A549 (cell line): ENCODE results near the gene CFAP61. TPM values are rescaled to one million over a fixed set of nuclear protein-coding genes. Genes with fewer than 3 reads are reported as not detected.

ENCODE experiments used
- ATAC-seq, 2 experiments: fragments of 200-7000 bp in 1 of 2; fragments of >200 bp in 1 of 2; cut with Nextera tagmentation in 1 of 2; cut with Tn5 transposase in 1 of 2; 3 replicates each; pipeline versions ENCODE4 v1.8.0 to v1.9.1; 2018 to 2020; ENCODE audit warnings: mild to moderate bottlenecking in 1 of 2, moderate library complexity in 1 of 2
- CTCF ChIA-PET: fragments of 300-600 bp; sonication (Branson Sonifier 250); formaldehyde crosslinking; extraction: SDS; loops from one replicate; lab custom pipeline; 2021; ENCODE audit warnings: antibody characterized with exemption, inconsistent platforms; lab: Yijun Ruan, JAX
- POLR2A ChIA-PET: fragments of 350-600 bp; formaldehyde crosslinking; extraction: SDS; loops from one replicate; lab custom pipeline; 2021; ENCODE audit warnings: antibody characterized with exemption, inconsistent platforms; lab: Yijun Ruan, JAX
- DNase-seq, 2 experiments: peaks; one replicate each; pipeline versions ENCODE4 v3.0.0 to v3.0.0-alpha.2; 2011 to 2016; ENCODE audit warnings: low read depth in 1 of 2, low spot score in 1 of 2
- FAIRE-seq: peaks from 2 replicates; lab custom pipeline; 2011; peaks lifted over from hg19 to GRCh38; lab: Jason Lieb, UNC
- H3K27ac ChIP-seq, 2 experiments: fragments of >200 bp; sonication (Bioruptor Twin); formaldehyde crosslinking; 3 replicates each; pipeline ENCODE4 v1.5.1; 2016 to 2017
- H3K4me1 ChIP-seq: fragments of >200 bp; sonication (Bioruptor Twin); formaldehyde crosslinking; 3 replicates; pipeline ENCODE4 v1.6.1; 2016
- H3K4me2 ChIP-seq: fragments of >200 bp; sonication (Bioruptor Twin); formaldehyde crosslinking; 3 replicates; pipeline ENCODE4 v1.6.1; 2016
- H3K4me3 ChIP-seq: fragments of >200 bp; sonication (Bioruptor Twin); formaldehyde crosslinking; 3 replicates; pipeline ENCODE4 v1.5.1; 2016
- H3K9me3 ChIP-seq: fragments of >200 bp; sonication (Bioruptor Twin); formaldehyde crosslinking; 3 replicates; pipeline ENCODE4 v1.6.1; 2016
- BHLHE40 ChIP-seq: IDR thresholded peaks from 2 replicates; pipeline ENCODE4 v1.6.1; 2012; ENCODE audit warnings: low read depth, low read length, inconsistent platforms
- CBX8 ChIP-seq: fragments of 200-600 bp; sonication (generic); IDR thresholded peaks from 2 replicates; pipeline ENCODE4 v1.6.1; 2016
- EHF ChIP-seq: fragments of 250-450 bp; sonication (Bioruptor Pico); IDR thresholded peaks from 2 replicates; pipeline ENCODE4 v1.5.0; 2020; ENCODE audit warnings: mild to moderate bottlenecking
- FOSB ChIP-seq: fragments of 250-450 bp; sonication (Bioruptor Pico); IDR thresholded peaks from 2 replicates; pipeline ENCODE4 v1.5.0; 2020; ENCODE audit warnings: mild to moderate bottlenecking, moderate library complexity
- FOSL2 ChIP-seq, 2 experiments: fragments of 450-650 bp in 1 of 2; fragments of >200 bp in 1 of 2; sonication (Bioruptor Twin) in 1 of 2; formaldehyde crosslinking; IDR thresholded peaks; 2 replicates each; pipeline versions ENCODE4 v1.5.0 to v1.6.1; 2016 to 2020; ENCODE audit warnings: mild to moderate bottlenecking in 1 of 2, moderate library complexity in 1 of 2
- FOXS1 ChIP-seq: fragments of 250-450 bp; sonication (Bioruptor Pico); IDR thresholded peaks from 2 replicates; pipeline ENCODE4 v1.5.0; 2020; ENCODE audit warnings: mild to moderate bottlenecking, moderate library complexity
- HOXB13 ChIP-seq: fragments of 250-450 bp; sonication (Bioruptor Pico); IDR thresholded peaks from 2 replicates; pipeline ENCODE4 v1.5.0; 2020; ENCODE audit warnings: low read depth, mild to moderate bottlenecking, moderate library complexity
- HOXB5 ChIP-seq: fragments of 250-450 bp; sonication (Bioruptor Pico); IDR thresholded peaks from 2 replicates; pipeline ENCODE4 v1.5.0; 2020; ENCODE audit warnings: mild to moderate bottlenecking, moderate library complexity
- MAFK ChIP-seq: fragments of 450-650 bp; IDR thresholded peaks from 2 replicates; pipeline ENCODE4 v1.6.1; 2014; ENCODE audit not compliant: partially characterized antibody
- MAZ ChIP-seq: fragments of 150-350 bp; IDR thresholded peaks from 2 replicates; pipeline ENCODE4 v1.6.1; 2014; ENCODE audit warnings: antibody characterized with exemption, low read depth, low read length, borderline replicate concordance
- MYC ChIP-seq: IDR thresholded peaks from 2 replicates; pipeline ENCODE4 v1.6.1; 2012; ENCODE audit warnings: mild to moderate bottlenecking, inconsistent platforms, low read length, improper control_type of control experiment, borderline replicate concordance
- NFE2L2 ChIP-seq: fragments of 150-350 bp; conservative IDR thresholded peaks from 2 replicates; pipeline ENCODE4 v1.6.1; 2014; ENCODE audit warnings: low read length
- NR3C1 ChIP-seq: fragments of >200 bp; sonication (Bioruptor Twin); formaldehyde crosslinking; IDR thresholded peaks from 3 replicates; pipeline ENCODE4 v1.6.1; 2017
- PHF8 ChIP-seq: fragments of 200-600 bp; sonication (generic); IDR thresholded peaks from 2 replicates; pipeline ENCODE4 v1.6.1; 2016; ENCODE audit warnings: low read depth, mild to moderate bottlenecking, antibody characterized with exemption, moderate library complexity, borderline replicate concordance
- POLR2AphosphoS2 ChIP-seq: conservative IDR thresholded peaks from 2 replicates; pipeline ENCODE4 v1.6.1; 2012; ENCODE audit warnings: low read length, improper control_type of control experiment, inconsistent platforms
- RCOR1 ChIP-seq: fragments of 150-350 bp; IDR thresholded peaks from 2 replicates; pipeline ENCODE4 v1.6.1; 2014; ENCODE audit warnings: antibody characterized with exemption, low read length, low read depth
- RNF2 ChIP-seq: fragments of 200-600 bp; sonication (generic); IDR thresholded peaks from 2 replicates; pipeline ENCODE4 v1.6.1; 2016; ENCODE audit warnings: low read depth, mild to moderate bottlenecking, antibody characterized with exemption, moderate library complexity, borderline replicate concordance
- SMC3 ChIP-seq: fragments of >200 bp; sonication (Bioruptor Twin); formaldehyde crosslinking; IDR thresholded peaks from 3 replicates; pipeline ENCODE4 v1.6.1; 2018; ENCODE audit warnings: inconsistent platforms
- SREBF2 ChIP-seq: fragments of 450-650 bp; IDR thresholded peaks from 2 replicates; pipeline ENCODE4 v1.6.1; 2014; ENCODE audit warnings: mild to moderate bottlenecking, moderate library complexity
- TP53 ChIP-seq: fragments of 250-450 bp; sonication (Bioruptor Pico); IDR thresholded peaks from 2 replicates; pipeline ENCODE4 v1.5.0; 2021; ENCODE audit warnings: mild to moderate bottlenecking, moderate library complexity
- ZNF302 ChIP-seq: fragments of 250-450 bp; sonication (Bioruptor Pico); IDR thresholded peaks from 2 replicates; pipeline ENCODE4 v1.9.0; 2021; ENCODE audit warnings: inconsistent platforms, mild to moderate bottlenecking, moderate library complexity
- ZSCAN20 ChIP-seq: fragments of 250-450 bp; sonication (Bioruptor Pico); IDR thresholded peaks from 2 replicates; pipeline ENCODE4 v1.8.0; 2022; ENCODE audit warnings: mild to moderate bottlenecking, moderate library complexity
- WGBS: methylation state at CpG from one replicate; pipeline ENCODE4 v1.1.6; 2017; ENCODE audit errors: missing lambda C conversion rate; 5-methylcytosine and 5-hydroxymethylcytosine counted together
- polyA plus RNA-seq, 4 experiments: library from polyadenylated mRNA; depleted of rRNA in 3 of 4; stranded (reverse); fragments of >200 nt; fragmentation: RNase III in 1 of 4; extraction: RNeasy Plus Mini Kit Qiagen cat#74134 plus additional on column Dnase treatment in 1 of 4; gene quantifications; 2 replicates in 3 of 4; 3 replicates in 1 of 4; pipeline ENCODE4 v1.2.3, GENCODE V29; 2011 to 2017
- TF ChIP-seq, protein P1 (sequence below): fragments of 150-350 bp; IDR thresholded peaks from 2 replicates; pipeline ENCODE4 v1.6.1; 2014; ENCODE audit warnings: low read depth, mild to moderate bottlenecking, low read length
- TF ChIP-seq, protein P2 (sequence below): fragments of >200 bp; sonication (Bioruptor Twin); formaldehyde crosslinking; IDR thresholded peaks from 2 replicates; pipeline ENCODE4 v1.6.1; 2016
- TF ChIP-seq, protein P3 (sequence below): IDR thresholded peaks from 2 replicates; pipeline ENCODE4 v1.6.1; 2012
- TF ChIP-seq, protein P4 (sequence below): fragments of 250-450 bp; sonication (Bioruptor Pico); IDR thresholded peaks from 2 replicates; pipeline ENCODE4 v1.5.0; 2021; ENCODE audit warnings: mild to moderate bottlenecking, moderate library complexity, borderline replicate concordance
- TF ChIP-seq, protein P5 (sequence below): fragments of >200 bp; sonication (Bioruptor Twin); formaldehyde crosslinking; IDR thresholded peaks from 3 replicates; pipeline ENCODE4 v1.6.1; 2016
- TF ChIP-seq, protein P6 (sequence below): fragments of 200-600 bp; sonication (generic); IDR thresholded peaks from 2 replicates; pipeline ENCODE4 v1.6.1; 2016; ENCODE audit warnings: antibody characterized with exemption, mild to moderate bottlenecking, moderate library complexity

CFAP61 gene
- polyA plus RNA-seq, 2 of the 4 experiments (the other 2 are of a cell fraction) = 0.39 to 0.70 TPM

DNA sequence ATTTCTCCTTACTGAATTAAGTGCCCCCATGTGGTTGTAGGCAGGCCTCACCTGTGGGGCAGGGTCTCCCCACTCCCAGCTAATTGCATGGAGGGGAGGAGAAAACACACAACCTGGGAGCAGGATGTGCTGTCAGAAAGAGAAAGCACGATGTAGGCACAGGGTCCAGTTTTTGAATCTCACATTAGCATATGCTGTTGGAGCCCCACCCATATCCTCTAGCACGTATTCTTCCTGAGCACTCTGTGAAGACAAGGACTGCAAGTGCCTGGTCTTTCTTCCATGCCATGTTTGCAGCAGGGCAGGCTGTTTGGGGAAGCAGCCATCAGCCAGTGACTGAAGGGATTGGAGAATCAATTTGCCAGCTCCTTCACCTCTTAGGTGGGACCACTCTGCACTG is 108.2 kb downstream of the CFAP61 start:
- CTCF ChIA-PET = no interaction called here
- no peak overlapping the region for H3K4me2 ChIP-seq
- H3K4me3 ChIP-seq = no peak overlapping the region
- POLR2A ChIA-PET = no interaction called here
- 0% methylated on average over 2 of the region's 2 CpGs for WGBS
- DNase-seq = no peak
- H3K27ac ChIP-seq = no peak overlapping the region
- ATAC-seq = no peak
- H3K4me1 ChIP-seq = no peaks in the 10 kb centered on the region
- TF ChIP-seq, protein P1, sequence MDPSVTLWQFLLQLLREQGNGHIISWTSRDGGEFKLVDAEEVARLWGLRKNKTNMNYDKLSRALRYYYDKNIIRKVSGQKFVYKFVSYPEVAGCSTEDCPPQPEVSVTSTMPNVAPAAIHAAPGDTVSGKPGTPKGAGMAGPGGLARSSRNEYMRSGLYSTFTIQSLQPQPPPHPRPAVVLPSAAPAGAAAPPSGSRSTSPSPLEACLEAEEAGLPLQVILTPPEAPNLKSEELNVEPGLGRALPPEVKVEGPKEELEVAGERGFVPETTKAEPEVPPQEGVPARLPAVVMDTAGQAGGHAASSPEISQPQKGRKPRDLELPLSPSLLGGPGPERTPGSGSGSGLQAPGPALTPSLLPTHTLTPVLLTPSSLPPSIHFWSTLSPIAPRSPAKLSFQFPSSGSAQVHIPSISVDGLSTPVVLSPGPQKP = no peak
- no peak for TF ChIP-seq PHF8
- TF ChIP-seq, protein P2, sequence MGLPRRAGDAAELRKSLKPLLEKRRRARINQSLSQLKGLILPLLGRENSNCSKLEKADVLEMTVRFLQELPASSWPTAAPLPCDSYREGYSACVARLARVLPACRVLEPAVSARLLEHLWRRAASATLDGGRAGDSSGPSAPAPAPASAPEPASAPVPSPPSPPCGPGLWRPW = no peak
- TF ChIP-seq HOXB5 = no peak
- no peak for TF ChIP-seq ZSCAN20 (CRISPR knock-in tag)
- TF ChIP-seq MAZ = no peak
- H3K9me3 ChIP-seq = no peaks in the 10 kb centered on the region
- no peak for FAIRE-seq

DNA sequence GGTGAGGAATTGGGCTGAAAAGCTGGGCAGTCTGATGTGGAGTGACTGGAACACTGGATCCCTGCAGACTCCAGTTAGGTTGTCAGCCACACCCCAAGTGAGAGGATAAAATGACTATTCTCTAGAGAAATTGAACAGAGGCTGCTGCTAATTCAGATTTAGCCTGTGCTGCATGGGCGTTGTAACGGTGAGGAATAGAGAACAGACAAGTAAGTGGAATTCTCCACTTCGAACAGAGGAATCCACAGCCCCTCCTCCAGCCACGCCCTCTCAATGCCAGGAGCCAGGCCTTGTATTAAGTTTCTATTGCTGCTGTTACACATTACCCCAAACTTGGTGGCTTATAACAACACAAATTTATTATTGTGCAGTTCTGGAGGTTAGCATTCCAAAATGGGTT is 109.3 kb downstream of the CFAP61 start:
- CTCF ChIA-PET = no interaction called here

DNA sequence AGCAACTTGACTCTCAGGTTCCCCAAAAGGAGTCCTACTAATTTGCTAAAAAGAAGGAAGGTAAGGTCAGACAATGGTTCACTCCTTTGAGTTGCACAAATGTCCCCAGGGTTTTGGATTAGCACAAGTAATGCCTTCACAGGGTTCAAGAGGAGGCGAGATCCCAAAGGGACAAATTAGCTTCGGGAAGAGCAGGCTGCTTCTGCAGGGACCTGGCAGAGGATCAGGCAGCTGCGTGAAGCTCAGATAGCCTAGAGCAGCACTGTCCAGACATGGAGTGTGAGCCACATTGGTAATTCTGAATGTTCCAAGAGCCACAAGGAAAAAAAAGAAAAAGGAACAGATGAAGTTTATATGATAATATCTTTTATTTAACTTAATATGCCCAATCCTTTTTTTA is 115.4 kb downstream of the CFAP61 start:
- Histone ChIP-seq H3K4me1 (no peaks in the 10 kb centered on the region), H3K9me3 (peaks cover 10% of the 10 kb centered on the region; the same call in 2 of the 3 replicates), H3K4me3 (no peak overlapping the region), H3K27ac (no peak overlapping the region), H3K4me2 (no peak overlapping the region)
- no peak for ATAC-seq
- POLR2A ChIA-PET = no interaction called here
- DNase-seq = no peak
- 24% methylated on average over 3 of the region's 3 CpGs for WGBS
- no peak for FAIRE-seq
- CTCF ChIA-PET = interaction anchor here (0.9 kb wide), 1 partner anchor 10 kb away, joined by 3 read pairs; no protein-coding TSS in a partner anchor
- TF ChIP-seq NR3C1 (no peak), FOSB (no peak), ZNF302 (CRISPR knock-in tag) (no peak), HOXB5 (no peak), SREBF2 (no peak), POLR2AphosphoS2 (no peak), RNF2 (no peak), FOXS1 (CRISPR knock-in tag) (no peak), CBX8 (no peak), EHF (CRISPR knock-in tag) (no peak), MAFK (no peak)
- TF ChIP-seq, protein P3, sequence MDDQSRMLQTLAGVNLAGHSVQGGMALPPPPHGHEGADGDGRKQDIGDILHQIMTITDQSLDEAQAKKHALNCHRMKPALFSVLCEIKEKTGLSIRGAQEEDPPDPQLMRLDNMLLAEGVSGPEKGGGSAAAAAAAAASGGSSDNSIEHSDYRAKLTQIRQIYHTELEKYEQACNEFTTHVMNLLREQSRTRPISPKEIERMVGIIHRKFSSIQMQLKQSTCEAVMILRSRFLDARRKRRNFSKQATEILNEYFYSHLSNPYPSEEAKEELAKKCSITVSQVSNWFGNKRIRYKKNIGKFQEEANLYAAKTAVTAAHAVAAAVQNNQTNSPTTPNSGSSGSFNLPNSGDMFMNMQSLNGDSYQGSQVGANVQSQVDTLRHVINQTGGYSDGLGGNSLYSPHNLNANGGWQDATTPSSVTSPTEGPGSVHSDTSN = no peak
- TF ChIP-seq, protein P4, sequence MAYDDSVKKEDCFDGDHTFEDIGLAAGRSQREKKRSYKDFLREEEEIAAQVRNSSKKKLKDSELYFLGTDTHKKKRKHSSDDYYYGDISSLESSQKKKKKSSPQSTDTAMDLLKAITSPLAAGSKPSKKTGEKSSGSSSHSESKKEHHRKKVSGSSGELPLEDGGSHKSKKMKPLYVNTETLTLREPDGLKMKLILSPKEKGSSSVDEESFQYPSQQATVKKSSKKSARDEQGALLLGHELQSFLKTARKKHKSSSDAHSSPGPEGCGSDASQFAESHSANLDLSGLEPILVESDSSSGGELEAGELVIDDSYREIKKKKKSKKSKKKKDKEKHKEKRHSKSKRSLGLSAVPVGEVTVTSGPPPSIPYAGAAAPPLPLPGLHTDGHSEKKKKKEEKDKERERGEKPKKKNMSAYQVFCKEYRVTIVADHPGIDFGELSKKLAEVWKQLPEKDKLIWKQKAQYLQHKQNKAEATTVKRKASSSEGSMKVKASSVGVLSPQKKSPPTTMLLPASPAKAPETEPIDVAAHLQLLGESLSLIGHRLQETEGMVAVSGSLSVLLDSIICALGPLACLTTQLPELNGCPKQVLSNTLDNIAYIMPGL = no peak
- TF ChIP-seq, protein P5, sequence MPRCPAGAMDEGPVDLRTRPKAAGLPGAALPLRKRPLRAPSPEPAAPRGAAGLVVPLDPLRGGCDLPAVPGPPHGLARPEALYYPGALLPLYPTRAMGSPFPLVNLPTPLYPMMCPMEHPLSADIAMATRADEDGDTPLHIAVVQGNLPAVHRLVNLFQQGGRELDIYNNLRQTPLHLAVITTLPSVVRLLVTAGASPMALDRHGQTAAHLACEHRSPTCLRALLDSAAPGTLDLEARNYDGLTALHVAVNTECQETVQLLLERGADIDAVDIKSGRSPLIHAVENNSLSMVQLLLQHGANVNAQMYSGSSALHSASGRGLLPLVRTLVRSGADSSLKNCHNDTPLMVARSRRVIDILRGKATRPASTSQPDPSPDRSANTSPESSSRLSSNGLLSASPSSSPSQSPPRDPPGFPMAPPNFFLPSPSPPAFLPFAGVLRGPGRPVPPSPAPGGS = no peak

More for the DNA sequence above, 109.3 kb downstream of the CFAP61 start:
- TF ChIP-seq RNF2 (no peak), NR3C1 (no peak), FOSL2 (IDR thresholded peaks at IDR 0.05) (no peak), FOSL2 (CRISPR knock-in tag; IDR thresholded peaks at IDR 0.05) (no peak), RCOR1 (no peak), CBX8 (no peak), MYC (no peak), SMC3 (no peak), HOXB13 (CRISPR knock-in tag) (no peak), BHLHE40 (no peak), TP53 (CRISPR knock-in tag) (no peak), MAFK (no peak), NFE2L2 (no peak)
- TF ChIP-seq, protein P6, sequence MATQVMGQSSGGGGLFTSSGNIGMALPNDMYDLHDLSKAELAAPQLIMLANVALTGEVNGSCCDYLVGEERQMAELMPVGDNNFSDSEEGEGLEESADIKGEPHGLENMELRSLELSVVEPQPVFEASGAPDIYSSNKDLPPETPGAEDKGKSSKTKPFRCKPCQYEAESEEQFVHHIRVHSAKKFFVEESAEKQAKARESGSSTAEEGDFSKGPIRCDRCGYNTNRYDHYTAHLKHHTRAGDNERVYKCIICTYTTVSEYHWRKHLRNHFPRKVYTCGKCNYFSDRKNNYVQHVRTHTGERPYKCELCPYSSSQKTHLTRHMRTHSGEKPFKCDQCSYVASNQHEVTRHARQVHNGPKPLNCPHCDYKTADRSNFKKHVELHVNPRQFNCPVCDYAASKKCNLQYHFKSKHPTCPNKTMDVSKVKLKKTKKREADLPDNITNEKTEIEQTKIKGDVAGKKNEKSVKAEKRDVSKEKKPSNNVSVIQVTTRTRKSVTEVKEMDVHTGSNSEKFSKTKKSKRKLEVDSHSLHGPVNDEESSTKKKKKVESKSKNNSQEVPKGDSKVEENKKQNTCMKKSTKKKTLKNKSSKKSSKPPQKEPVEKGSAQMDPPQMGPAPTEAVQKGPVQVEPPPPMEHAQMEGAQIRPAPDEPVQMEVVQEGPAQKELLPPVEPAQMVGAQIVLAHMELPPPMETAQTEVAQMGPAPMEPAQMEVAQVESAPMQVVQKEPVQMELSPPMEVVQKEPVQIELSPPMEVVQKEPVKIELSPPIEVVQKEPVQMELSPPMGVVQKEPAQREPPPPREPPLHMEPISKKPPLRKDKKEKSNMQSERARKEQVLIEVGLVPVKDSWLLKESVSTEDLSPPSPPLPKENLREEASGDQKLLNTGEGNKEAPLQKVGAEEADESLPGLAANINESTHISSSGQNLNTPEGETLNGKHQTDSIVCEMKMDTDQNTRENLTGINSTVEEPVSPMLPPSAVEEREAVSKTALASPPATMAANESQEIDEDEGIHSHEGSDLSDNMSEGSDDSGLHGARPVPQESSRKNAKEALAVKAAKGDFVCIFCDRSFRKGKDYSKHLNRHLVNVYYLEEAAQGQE = no peak
- TF ChIP-seq, all 56 proteins: peak for 0
- ATAC-seq (no peak), DNase-seq (no peak), FAIRE-seq (no peak)
- Histone ChIP-seq H3K4me1 (no peaks in the 10 kb centered on the region), H3K9me3 (no peaks in the 10 kb centered on the region), H3K4me2 (no peak overlapping the region), H3K4me3 (no peak overlapping the region), H3K27ac (no peak overlapping the region)
- 4% methylated on average over 4 of the region's 4 CpGs for WGBS
- POLR2A ChIA-PET = no interaction called here
